Upper lobe of left lung (tissue), 4 donors: ENCODE data around the gene FUT4.

Experiments used
- EP300 ChIP-seq, 4 donors: sonication (generic); formaldehyde crosslinking; IDR thresholded peaks; one replicate each; pipeline ENCODE4 v1.5.1; 2017; ENCODE audit warnings: antibody characterized with exemption in 4 of 4, control low read depth in 2 of 4
- POLR2A ChIP-seq, 4 donors: fragments of 450-650 bp; IDR thresholded peaks; one replicate each; pipeline ENCODE4 v1.5.1; 2016 to 2017; ENCODE audit warnings: antibody characterized with exemption in 4 of 4, mild to moderate bottlenecking in 2 of 4
- POLR2AphosphoS5 ChIP-seq, 2 donors: sonication (generic); formaldehyde crosslinking; IDR thresholded peaks; one replicate each; pipeline ENCODE4 v1.5.1; 2017; ENCODE audit warnings: antibody characterized with exemption in 2 of 2
- TF ChIP-seq, protein P1 (sequence below), 6 experiments: fragments of 450-650 bp in 4 of 6; fragments of 200-600 bp in 2 of 6; sonication (generic) in 2 of 6; IDR thresholded peaks; one replicate each; pipeline ENCODE4 v1.5.1; 2016 to 2019; ENCODE audit warnings: antibody characterized with exemption in 6 of 6

DNA sequence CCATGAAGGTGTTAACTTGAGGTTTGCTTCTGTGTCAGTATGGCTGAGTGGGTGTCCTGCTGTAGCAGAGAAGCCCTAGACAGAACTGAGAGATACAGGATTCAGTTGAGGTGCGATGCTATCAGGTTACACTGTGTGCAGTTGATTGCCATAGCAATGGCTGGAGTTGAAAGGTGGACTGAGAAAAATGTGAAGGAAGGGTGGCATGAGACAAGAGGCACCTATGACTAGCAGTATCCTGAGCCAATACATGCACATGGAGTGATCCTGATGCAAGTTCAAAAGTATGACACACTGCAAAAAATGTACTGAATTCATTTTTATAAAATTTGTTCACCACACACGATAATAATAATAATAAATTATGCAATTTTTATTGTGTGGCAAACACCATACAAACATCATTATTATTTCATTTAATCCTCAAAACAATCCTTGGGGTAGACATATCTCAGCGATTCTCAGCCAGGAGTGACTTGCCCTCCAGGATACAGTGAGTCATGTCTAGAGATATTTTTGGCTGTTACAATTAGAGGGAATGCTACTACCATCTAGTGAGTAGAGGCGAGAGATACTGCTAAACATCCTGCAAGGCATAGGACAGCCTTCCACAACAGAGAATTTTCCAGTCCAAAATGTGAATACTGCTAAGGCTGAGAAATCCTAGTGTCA is 19.6 kb downstream of the FUT4 start:
- TF ChIP-seq, protein P1, sequence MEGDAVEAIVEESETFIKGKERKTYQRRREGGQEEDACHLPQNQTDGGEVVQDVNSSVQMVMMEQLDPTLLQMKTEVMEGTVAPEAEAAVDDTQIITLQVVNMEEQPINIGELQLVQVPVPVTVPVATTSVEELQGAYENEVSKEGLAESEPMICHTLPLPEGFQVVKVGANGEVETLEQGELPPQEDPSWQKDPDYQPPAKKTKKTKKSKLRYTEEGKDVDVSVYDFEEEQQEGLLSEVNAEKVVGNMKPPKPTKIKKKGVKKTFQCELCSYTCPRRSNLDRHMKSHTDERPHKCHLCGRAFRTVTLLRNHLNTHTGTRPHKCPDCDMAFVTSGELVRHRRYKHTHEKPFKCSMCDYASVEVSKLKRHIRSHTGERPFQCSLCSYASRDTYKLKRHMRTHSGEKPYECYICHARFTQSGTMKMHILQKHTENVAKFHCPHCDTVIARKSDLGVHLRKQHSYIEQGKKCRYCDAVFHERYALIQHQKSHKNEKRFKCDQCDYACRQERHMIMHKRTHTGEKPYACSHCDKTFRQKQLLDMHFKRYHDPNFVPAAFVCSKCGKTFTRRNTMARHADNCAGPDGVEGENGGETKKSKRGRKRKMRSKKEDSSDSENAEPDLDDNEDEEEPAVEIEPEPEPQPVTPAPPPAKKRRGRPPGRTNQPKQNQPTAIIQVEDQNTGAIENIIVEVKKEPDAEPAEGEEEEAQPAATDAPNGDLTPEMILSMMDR (IDR thresholded peaks at IDR 0.05) = no peak
- no peak for TF ChIP-seq EP300 (IDR thresholded peaks at IDR 0.05)
- no peak for TF ChIP-seq POLR2A (IDR thresholded peaks at IDR 0.05)
- no peak for TF ChIP-seq POLR2AphosphoS5 (IDR thresholded peaks at IDR 0.05)
